Hepatocyte (in vitro differentiated cells): Measurements from ENCODE around the gene MAP2K7. TPM values are rescaled to one million over a fixed set of nuclear protein-coding genes. Genes with fewer than 3 reads are reported as not detected.

Source experiments
- DNase-seq: peaks from one replicate; pipeline ENCODE4 v3.0.0-alpha.2; 2016; ENCODE audit warnings: low spot score
- H2AFZ ChIP-seq: fragments of 200-600 bp; sonication (generic); 2 replicates; pipeline ENCODE4 v1.6.0; 2016; ENCODE audit warnings: antibody characterized with exemption, mild to moderate bottlenecking
- H3K27ac ChIP-seq: fragments of 200-600 bp; sonication (generic); 2 replicates; pipeline ENCODE4 v1.5.1; 2016; ENCODE audit warnings: mild to moderate bottlenecking
- H3K27me3 ChIP-seq: fragments of 200-600 bp; sonication (generic); 2 replicates; pipeline ENCODE4 v1.6.1; 2016
- H3K36me3 ChIP-seq: fragments of 200-600 bp; sonication (generic); replicated peaks from 2 replicates; pipeline ENCODE4 v1.5.1; 2016; ENCODE audit warnings: low read depth; ENCODE audit not compliant: insufficient read depth
- H3K4me1 ChIP-seq: fragments of 200-600 bp; sonication (generic); 2 replicates; pipeline ENCODE4 v1.5.1; 2016; ENCODE audit warnings: mild to moderate bottlenecking, moderate library complexity; ENCODE audit not compliant: insufficient read depth
- H3K4me2 ChIP-seq: fragments of 200-600 bp; sonication (generic); 2 replicates; pipeline ENCODE4 v1.6.0; 2016
- H3K4me3 ChIP-seq: fragments of 200-600 bp; sonication (generic); 2 replicates; pipeline ENCODE4 v1.5.1; 2016; ENCODE audit warnings: mild to moderate bottlenecking
- H3K79me2 ChIP-seq: fragments of 200-600 bp; sonication (generic); 2 replicates; pipeline ENCODE4 v1.6.0; 2017; ENCODE audit warnings: mild to moderate bottlenecking
- H3K9me2 ChIP-seq: fragments of 200-600 bp; sonication (generic); replicated peaks from 2 replicates; pipeline ENCODE4 v1.6.0; 2017; ENCODE audit warnings: mild to moderate bottlenecking; ENCODE audit not compliant: insufficient read depth
- H3K9me3 ChIP-seq: fragments of 200-600 bp; sonication (generic); 2 replicates; pipeline ENCODE4 v1.5.1; 2016; ENCODE audit warnings: low read depth, mild to moderate bottlenecking
- H4K20me1 ChIP-seq: fragments of 200-600 bp; sonication (generic); 2 replicates; pipeline ENCODE4 v1.6.0; 2016; ENCODE audit warnings: mild to moderate bottlenecking; ENCODE audit not compliant: insufficient read depth, poor library complexity, severe bottlenecking
- CTCF ChIP-seq: fragments of 200-600 bp; sonication (generic); IDR thresholded peaks from 2 replicates; pipeline ENCODE4 v1.5.1; 2016; ENCODE audit warnings: antibody characterized with exemption, mild to moderate bottlenecking; ENCODE audit not compliant: poor library complexity
- EZH2 ChIP-seq: fragments of 200-600 bp; sonication (generic); IDR thresholded peaks from 2 replicates; pipeline ENCODE4 v1.6.1; 2016; ENCODE audit warnings: antibody characterized with exemption, mild to moderate bottlenecking, borderline replicate concordance
- EZH2phosphoT487 ChIP-seq: fragments of 200-600 bp; sonication (generic); IDR thresholded peaks from one replicate; pipeline ENCODE4 v1.6.1; 2018; ENCODE audit warnings: antibody characterized with exemption, mild to moderate bottlenecking, low read depth, moderate library complexity; ENCODE audit not compliant: unreplicated experiment, severe bottlenecking
- WGBS: methylation state at CpG from one replicate; pipeline ENCODE4 v1.1.6; 2016; ENCODE audit warnings: low lambda C conversion rate; ENCODE audit errors: missing lambda C conversion rate; 5-methylcytosine and 5-hydroxymethylcytosine counted together
- polyA plus RNA-seq: library from polyadenylated mRNA; unstranded; fragments of >200 nt; fragmentation: Nextera tagmentation; extraction: Ambion mirVana; gene quantifications from 2 replicates; pipeline ENCODE4 v1.2.1, GENCODE V29; 2016
- total RNA-seq: library from RNA; depleted of rRNA; stranded (reverse); fragments of >200 nt; gene quantifications from 2 replicates; pipeline ENCODE4 v1.2.3, GENCODE V29; 2014

Gene MAP2K7
- total and polyA plus RNA-seq, 2 experiments from 2014 or later = 12.8 to 13.6 TPM

DNA sequence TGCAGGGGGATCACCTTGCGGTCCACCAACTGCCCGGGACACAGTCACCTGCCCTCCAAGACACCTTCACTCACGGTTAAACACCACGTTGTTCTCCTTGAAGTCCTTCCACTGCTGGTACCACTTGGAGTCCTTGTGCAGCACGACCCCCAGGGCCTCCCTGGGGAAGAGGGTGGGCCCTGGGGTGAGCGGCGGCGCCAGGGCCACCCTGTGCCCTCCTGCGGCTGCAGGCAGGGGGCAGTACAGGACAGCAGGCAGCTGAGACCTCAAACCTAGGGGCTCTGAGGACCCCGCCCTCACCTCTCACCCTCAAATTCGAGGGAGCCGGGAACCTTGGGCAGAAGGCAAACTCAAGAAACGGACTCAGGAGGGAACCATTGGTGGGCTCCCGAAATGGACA, 29.7 kb downstream of the MAP2K7 start:
- peaks cover 16% of the 10 kb centered on the region for H3K4me1 ChIP-seq
- WGBS = 88% methylated on average over 14 of the region's 14 CpGs
- H3K4me2 ChIP-seq = no peak overlapping the region
- H2AFZ ChIP-seq = no peak overlapping the region
- no peak for TF ChIP-seq EZH2phosphoT487
- TF ChIP-seq CTCF = no peak
- no peak for TF ChIP-seq EZH2
- no peaks in the 10 kb centered on the region for H4K20me1 ChIP-seq
- no peaks in the 10 kb centered on the region for H3K27me3 ChIP-seq
- H3K9me2 ChIP-seq = no peaks in the 10 kb centered on the region
- no peak overlapping the region for H3K27ac ChIP-seq
- DNase-seq = no peak
- H3K9me3 ChIP-seq = no peaks in the 10 kb centered on the region
- H3K79me2 ChIP-seq = peaks cover 4% of the 10 kb centered on the region
- H3K4me3 ChIP-seq = no peak overlapping the region
- no peaks in the 10 kb centered on the region for H3K36me3 ChIP-seq

- Histone ChIP-seq H3K9me2 (no peaks in the 10 kb centered on the region), H3K27ac (no peak overlapping the region), H4K20me1 (no peaks in the 10 kb centered on the region), H3K9me3 (no peaks in the 10 kb centered on the region), H3K79me2 (peaks cover 9% of the 10 kb centered on the region), H3K36me3 (no peaks in the 10 kb centered on the region), H3K27me3 (no peaks in the 10 kb centered on the region), H3K4me3 (no peak overlapping the region), H3K4me1 (peaks cover 10% of the 10 kb centered on the region), H2AFZ (no peak overlapping the region), H3K4me2 (no peak overlapping the region)
- DNase-seq = no peak
- TF ChIP-seq EZH2 (no peak), CTCF (no peak), EZH2phosphoT487 (no peak)
- WGBS = 95% methylated on average over 44 of the region's 55 CpGs
Measured at GRCh38 chr19:7933828-7934725, 30.4 kb downstream of the MAP2K7 start.

GRCh38 chr19:7934766-7935165, 31.1 kb downstream of the MAP2K7 start:
- H3K27ac ChIP-seq = no peak overlapping the region
- H2AFZ ChIP-seq = no peak overlapping the region
- H3K27me3 ChIP-seq = no peaks in the 10 kb centered on the region
- peaks cover 3% of the 10 kb centered on the region for H3K4me1 ChIP-seq
- H3K4me2 ChIP-seq = no peak overlapping the region
- no peak for DNase-seq
- peaks cover 14% of the 10 kb centered on the region for H3K79me2 ChIP-seq
- no peaks in the 10 kb centered on the region for H3K9me2 ChIP-seq
- H3K4me3 ChIP-seq = no peak overlapping the region
- no peak for TF ChIP-seq EZH2
- H3K9me3 ChIP-seq = no peaks in the 10 kb centered on the region
- H4K20me1 ChIP-seq = no peaks in the 10 kb centered on the region
- WGBS = 95% methylated on average over 19 of the region's 21 CpGs
- no peaks in the 10 kb centered on the region for H3K36me3 ChIP-seq

DNA sequence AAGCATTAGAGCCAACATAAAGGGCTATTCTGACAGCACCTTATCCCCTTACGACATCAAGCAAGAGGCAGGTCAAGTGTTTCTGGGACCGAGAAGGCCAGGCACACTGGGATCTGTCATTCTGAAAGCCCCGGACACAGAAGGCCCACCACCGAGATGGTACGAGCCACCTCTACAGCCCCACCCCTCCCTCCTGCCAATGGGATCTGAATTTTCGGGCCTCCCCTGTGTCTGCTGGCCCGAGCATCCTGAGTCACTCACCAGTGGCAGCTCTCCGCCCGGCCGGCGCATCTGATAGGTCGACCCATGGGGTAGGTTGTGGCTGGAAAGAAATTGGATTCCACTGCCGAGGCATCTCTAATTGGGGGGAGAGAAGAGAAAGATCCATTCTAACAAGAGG, 37.2 kb downstream of the MAP2K7 start:
- WGBS = 92% methylated on average over 13 of the region's 13 CpGs
- Histone ChIP-seq H3K36me3 (no peaks in the 10 kb centered on the region), H3K27me3 (no peaks in the 10 kb centered on the region), H3K79me2 (peaks cover 42% of the 10 kb centered on the region), H4K20me1 (no peaks in the 10 kb centered on the region), H3K4me3 (no peak overlapping the region), H3K27ac (no peak overlapping the region), H3K9me2 (no peaks in the 10 kb centered on the region), H2AFZ (no peak overlapping the region), H3K4me2 (no peak overlapping the region), H3K4me1 (peaks cover 8% of the 10 kb centered on the region), H3K9me3 (no peaks in the 10 kb centered on the region)
- no peak for TF ChIP-seq EZH2phosphoT487
- TF ChIP-seq EZH2 = no peak
- no peak for TF ChIP-seq CTCF
- DNase-seq = no peak
